GM12878 (cell line): Measurements from ENCODE around the gene GPR137B. TPM values are rescaled to one million over a fixed set of nuclear protein-coding genes. Genes with fewer than 3 reads are reported as not detected.

Experiments used
- BMI1 ChIP-seq: fragments of 450-650 bp; IDR thresholded peaks from 2 replicates; pipeline ENCODE4 v1.6.1; 2016; ENCODE audit warnings: mild to moderate bottlenecking, moderate library complexity, borderline replicate concordance
- FOXK2 ChIP-seq: fragments of 450-650 bp; IDR thresholded peaks from 2 replicates; pipeline ENCODE4 v1.6.1; 2017; ENCODE audit warnings: mild to moderate bottlenecking, moderate library complexity
- POU2F2 ChIP-seq: IDR thresholded peaks from 3 replicates; pipeline ENCODE4 v1.6.1; 2011; ENCODE audit warnings: low read depth, mild to moderate bottlenecking, low read length, borderline replicate concordance
- RB1 ChIP-seq: fragments of 450-650 bp; formaldehyde crosslinking; IDR thresholded peaks from 2 replicates; pipeline ENCODE4 v1.6.1; 2017; ENCODE audit warnings: mild to moderate bottlenecking, borderline replicate concordance
- SMARCA5 ChIP-seq: fragments of 450-650 bp; IDR thresholded peaks from 2 replicates; pipeline ENCODE4 v1.6.1; 2017; ENCODE audit warnings: mild to moderate bottlenecking
- SREBF1 ChIP-seq: IDR thresholded peaks from 2 replicates; pipeline ENCODE4 v1.6.1; 2012; ENCODE audit warnings: mild to moderate bottlenecking, low read length
- TARDBP ChIP-seq: IDR thresholded peaks from 2 replicates; pipeline ENCODE4 v1.6.1; 2016; ENCODE audit warnings: borderline replicate concordance
- TCF12 ChIP-seq: IDR thresholded peaks from 2 replicates; pipeline ENCODE4 v1.6.1; 2011; ENCODE audit warnings: low read depth, mild to moderate bottlenecking, low read length
- YBX1 ChIP-seq: fragments of 450-650 bp; IDR thresholded peaks from 2 replicates; pipeline ENCODE4 v1.6.1; 2016; ENCODE audit warnings: antibody characterized with exemption
- ZNF217 ChIP-seq: fragments of 450-650 bp; IDR thresholded peaks from 2 replicates; pipeline ENCODE4 v1.6.1; 2017; ENCODE audit warnings: antibody characterized with exemption, mild to moderate bottlenecking
- polyA plus RNA-seq, 11 experiments: library from polyadenylated mRNA; depleted of rRNA in 4 of 11; unstranded in 6 of 11; stranded (reverse) in 5 of 11; fragments of >200 nt; fragmentation: Nextera tagmentation in 4 of 11; fragmentation: Illumina TruSeq in 1 of 11; extraction: Ambion mirVana in 4 of 11; extraction: Trizol in 1 of 11; gene quantifications; 1 replicate in 1 of 11; 2 replicates in 10 of 11; pipeline versions ENCODE4 v1.2.1 to v1.2.3, GENCODE V29; 2011 to 2016; ENCODE audit warnings: inconsistent platforms in 2 of 11, missing spikeins in 2 of 11, low read depth in 1 of 11
- total RNA-seq, 4 experiments: library from RNA; depleted of rRNA in 3 of 4; stranded (reverse); fragments of >200 nt in 3 of 4; fragmentation: Illumina TruSeq in 1 of 4; extraction: Trizol in 1 of 4; gene quantifications; 2 replicates each; pipeline versions ENCODE4 v1.2.1 to v1.2.3, GENCODE V29; 2013 to 2021
- TF ChIP-seq, protein P1 (sequence below): IDR thresholded peaks from 2 replicates; pipeline ENCODE4 v1.6.1; 2012; ENCODE audit warnings: improper control_type of control experiment, low read depth, low read length; ENCODE audit not compliant: insufficient replicate concordance
- TF ChIP-seq, protein P2 (sequence below): IDR thresholded peaks from 2 replicates; pipeline ENCODE4 v1.6.1; 2012; ENCODE audit warnings: low read depth, low read length, improper control_type of control experiment

Gene GPR137B
- total and polyA plus RNA-seq, 10 of the 15 experiments (the other 5 are each of a cell fraction or from before 2014, with no cell fraction given), result 5.4 to 20.8 (median 12.5) TPM

DNA sequence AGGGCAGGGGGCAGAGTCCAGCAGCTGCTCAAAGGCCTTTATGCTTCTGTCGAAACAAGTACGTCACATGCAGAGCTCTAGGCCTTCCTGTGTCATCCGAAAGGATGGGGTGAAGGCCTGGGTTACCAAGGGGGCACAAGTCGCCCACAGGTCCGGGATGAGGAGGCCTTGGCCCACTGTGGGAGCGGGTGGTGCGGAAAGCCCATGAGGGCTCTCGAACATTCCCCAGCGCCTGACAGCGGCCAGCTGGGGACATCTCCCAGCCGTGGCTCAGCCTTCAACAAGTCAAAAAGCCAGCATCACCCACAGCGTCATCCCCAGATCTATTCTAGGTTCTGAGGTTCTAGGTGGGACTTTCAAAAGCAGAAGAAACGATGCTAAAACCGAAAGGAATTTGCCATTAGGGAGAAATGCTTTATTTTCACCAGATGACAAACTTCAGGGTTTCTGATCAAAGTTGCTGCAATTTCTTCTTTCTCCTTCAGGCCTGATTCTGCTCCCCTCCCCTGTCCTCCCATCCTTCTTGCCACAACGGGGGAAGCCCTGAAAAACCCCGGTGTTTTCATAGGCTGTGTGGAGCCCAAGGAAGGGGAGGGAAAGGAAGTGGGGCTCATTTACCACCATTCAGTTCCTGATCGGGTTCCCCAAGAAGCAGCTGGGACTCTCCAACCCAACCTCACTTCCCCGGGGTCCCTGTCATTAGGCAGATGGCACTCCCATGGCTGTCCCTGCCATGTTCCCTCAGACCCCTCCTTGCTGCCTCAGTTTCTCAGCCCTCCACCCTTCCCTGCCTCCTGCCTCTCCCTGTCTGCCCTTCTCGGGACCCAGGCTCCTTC lies 17.6 kb downstream of the GPR137B start (continued):
- TF ChIP-seq, protein P1, sequence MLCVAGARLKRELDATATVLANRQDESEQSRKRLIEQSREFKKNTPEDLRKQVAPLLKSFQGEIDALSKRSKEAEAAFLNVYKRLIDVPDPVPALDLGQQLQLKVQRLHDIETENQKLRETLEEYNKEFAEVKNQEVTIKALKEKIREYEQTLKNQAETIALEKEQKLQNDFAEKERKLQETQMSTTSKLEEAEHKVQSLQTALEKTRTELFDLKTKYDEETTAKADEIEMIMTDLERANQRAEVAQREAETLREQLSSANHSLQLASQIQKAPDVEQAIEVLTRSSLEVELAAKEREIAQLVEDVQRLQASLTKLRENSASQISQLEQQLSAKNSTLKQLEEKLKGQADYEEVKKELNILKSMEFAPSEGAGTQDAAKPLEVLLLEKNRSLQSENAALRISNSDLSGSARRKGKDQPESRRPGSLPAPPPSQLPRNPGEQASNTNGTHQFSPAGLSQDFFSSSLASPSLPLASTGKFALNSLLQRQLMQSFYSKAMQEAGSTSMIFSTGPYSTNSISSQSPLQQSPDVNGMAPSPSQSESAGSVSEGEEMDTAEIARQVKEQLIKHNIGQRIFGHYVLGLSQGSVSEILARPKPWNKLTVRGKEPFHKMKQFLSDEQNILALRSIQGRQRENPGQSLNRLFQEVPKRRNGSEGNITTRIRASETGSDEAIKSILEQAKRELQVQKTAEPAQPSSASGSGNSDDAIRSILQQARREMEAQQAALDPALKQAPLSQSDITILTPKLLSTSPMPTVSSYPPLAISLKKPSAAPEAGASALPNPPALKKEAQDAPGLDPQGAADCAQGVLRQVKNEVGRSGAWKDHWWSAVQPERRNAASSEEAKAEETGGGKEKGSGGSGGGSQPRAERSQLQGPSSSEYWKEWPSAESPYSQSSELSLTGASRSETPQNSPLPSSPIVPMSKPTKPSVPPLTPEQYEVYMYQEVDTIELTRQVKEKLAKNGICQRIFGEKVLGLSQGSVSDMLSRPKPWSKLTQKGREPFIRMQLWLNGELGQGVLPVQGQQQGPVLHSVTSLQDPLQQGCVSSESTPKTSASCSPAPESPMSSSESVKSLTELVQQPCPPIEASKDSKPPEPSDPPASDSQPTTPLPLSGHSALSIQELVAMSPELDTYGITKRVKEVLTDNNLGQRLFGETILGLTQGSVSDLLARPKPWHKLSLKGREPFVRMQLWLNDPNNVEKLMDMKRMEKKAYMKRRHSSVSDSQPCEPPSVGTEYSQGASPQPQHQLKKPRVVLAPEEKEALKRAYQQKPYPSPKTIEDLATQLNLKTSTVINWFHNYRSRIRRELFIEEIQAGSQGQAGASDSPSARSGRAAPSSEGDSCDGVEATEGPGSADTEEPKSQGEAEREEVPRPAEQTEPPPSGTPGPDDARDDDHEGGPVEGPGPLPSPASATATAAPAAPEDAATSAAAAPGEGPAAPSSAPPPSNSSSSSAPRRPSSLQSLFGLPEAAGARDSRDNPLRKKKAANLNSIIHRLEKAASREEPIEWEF, result peak; percentile 73
- 0 out of 2 replicates have a peak, but pooled peaks have one; percentile 60 for TF ChIP-seq TARDBP
- peak; percentile 93 for TF ChIP-seq SMARCA5
- TF ChIP-seq BMI1, result no peak; the same call in 1 of the 2 replicates
- TF ChIP-seq, protein P2, sequence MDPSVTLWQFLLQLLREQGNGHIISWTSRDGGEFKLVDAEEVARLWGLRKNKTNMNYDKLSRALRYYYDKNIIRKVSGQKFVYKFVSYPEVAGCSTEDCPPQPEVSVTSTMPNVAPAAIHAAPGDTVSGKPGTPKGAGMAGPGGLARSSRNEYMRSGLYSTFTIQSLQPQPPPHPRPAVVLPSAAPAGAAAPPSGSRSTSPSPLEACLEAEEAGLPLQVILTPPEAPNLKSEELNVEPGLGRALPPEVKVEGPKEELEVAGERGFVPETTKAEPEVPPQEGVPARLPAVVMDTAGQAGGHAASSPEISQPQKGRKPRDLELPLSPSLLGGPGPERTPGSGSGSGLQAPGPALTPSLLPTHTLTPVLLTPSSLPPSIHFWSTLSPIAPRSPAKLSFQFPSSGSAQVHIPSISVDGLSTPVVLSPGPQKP, result no peak
- no peak for TF ChIP-seq YBX1
- peak; percentile 86 for TF ChIP-seq TCF12
- no peak; the same call in 1 of the 2 replicates for TF ChIP-seq FOXK2
- TF ChIP-seq SREBF1, result no peak
- no peak; the same call in 1 of the 2 replicates for TF ChIP-seq ZNF217
- TF ChIP-seq POU2F2, result peak; percentile 33; the same call in 2 of the 3 replicates
- TF ChIP-seq RB1, result no peak
